VCaP (cell line): ENCODE measurements around the gene MTCL1.

Experiments
- H3K27ac ChIP-seq: fragments of 450-650 bp; 2 replicates; pipeline ENCODE4 v1.5.1; 2017
- TF ChIP-seq, protein P1 (sequence below): fragments of 450-650 bp; conservative IDR thresholded peaks from 2 replicates; pipeline ENCODE4 v1.5.1; 2017; ENCODE audit warnings: mild to moderate bottlenecking, moderate library complexity

The MTCL1 gene

DNA sequence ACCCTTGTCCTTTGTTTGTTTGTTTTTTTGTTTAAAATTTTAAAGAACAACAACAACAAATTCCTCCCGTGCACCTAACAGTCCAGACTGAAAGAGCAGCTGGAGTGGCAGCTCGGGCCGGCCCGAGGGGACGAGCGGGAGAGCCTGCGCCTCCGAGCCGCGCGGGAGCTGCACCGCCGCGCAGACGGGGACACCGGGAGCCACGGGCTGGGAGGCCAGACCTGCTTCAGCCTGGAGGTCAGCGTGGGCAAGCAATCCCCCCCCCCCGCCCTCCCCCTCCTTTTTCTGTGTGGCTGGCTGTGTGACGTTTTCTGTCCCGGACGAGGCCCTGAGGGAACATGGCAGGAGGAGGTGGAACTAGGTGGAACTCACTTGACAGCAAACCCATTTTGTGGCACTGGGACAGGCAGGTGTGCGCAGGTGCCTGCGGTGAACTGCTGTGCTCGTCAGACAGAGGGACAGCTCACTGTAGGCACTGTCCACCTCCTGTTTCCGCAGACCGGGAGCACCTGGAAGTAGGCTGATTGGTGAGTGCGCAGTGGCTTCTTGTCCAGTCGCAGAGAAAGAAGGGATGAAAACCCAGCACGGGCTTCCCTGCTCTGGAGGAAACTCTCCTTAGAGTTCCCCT is 80.6 kb downstream of the MTCL1 start:
- H3K27ac ChIP-seq = no peak overlapping the region
- TF ChIP-seq, protein P1, sequence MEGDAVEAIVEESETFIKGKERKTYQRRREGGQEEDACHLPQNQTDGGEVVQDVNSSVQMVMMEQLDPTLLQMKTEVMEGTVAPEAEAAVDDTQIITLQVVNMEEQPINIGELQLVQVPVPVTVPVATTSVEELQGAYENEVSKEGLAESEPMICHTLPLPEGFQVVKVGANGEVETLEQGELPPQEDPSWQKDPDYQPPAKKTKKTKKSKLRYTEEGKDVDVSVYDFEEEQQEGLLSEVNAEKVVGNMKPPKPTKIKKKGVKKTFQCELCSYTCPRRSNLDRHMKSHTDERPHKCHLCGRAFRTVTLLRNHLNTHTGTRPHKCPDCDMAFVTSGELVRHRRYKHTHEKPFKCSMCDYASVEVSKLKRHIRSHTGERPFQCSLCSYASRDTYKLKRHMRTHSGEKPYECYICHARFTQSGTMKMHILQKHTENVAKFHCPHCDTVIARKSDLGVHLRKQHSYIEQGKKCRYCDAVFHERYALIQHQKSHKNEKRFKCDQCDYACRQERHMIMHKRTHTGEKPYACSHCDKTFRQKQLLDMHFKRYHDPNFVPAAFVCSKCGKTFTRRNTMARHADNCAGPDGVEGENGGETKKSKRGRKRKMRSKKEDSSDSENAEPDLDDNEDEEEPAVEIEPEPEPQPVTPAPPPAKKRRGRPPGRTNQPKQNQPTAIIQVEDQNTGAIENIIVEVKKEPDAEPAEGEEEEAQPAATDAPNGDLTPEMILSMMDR = no peak

DNA sequence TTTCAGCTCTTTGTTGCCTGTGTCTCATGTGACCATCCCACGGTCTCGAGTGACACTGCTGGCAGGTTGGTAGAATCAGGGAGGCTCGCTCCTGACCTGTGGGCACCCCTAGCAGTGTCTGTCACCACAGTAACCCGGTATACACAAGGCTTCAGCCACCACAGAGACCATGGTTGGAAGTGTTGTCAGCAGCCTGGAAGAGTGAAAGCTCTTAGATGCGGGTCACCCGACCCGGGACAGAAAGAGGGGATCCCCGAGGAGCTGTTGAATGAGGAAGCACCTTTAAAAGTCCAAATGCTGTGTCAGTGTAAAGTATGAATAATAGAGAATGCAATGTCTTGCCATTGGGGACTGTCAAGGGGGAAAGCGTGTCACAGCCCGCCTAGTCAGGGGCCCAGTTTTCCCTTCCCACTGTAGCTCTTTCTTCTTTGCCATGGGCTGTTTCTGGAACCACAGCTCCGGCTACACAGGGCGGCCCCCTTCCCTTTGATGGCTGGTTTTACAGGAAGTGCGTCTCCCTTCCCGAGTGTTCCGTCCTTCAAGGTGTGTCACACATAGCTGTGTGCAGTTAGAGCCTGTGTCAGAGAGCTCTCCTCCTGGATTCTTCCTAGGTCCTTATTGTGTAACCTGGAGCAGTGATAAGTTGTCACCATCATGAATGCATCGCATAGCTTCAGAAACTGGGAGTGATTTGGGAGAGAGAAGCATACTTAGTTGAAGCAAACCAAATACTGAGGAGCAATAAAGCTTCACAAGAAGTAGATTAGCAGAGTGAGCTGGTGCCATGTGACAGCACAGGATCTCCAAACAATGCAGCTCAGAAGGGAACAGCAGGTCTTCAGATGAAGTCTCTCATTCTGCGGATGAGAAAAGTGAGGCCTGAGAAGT is 81.4 kb downstream of the MTCL1 start:
- H3K27ac ChIP-seq = no peak overlapping the region
- TF ChIP-seq, protein P1 = no peak

DNA sequence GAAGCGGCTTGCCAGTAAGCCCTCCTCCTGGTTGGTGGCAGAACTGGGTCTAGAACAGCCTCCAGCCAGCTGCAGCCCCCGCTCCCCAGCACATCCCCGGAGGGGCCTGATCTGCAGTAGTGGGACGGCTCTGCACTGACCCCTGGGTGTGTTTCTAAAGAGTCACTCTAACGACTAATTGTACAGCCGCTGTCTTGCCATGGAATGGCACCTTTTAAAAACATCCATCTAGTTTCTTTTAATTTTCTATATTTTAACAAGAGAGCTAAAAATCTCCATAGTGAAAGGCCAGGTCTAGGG is 82.0 kb downstream of the MTCL1 start:
- TF ChIP-seq, protein P1 = no peak
- H3K27ac ChIP-seq = no peak overlapping the region

DNA sequence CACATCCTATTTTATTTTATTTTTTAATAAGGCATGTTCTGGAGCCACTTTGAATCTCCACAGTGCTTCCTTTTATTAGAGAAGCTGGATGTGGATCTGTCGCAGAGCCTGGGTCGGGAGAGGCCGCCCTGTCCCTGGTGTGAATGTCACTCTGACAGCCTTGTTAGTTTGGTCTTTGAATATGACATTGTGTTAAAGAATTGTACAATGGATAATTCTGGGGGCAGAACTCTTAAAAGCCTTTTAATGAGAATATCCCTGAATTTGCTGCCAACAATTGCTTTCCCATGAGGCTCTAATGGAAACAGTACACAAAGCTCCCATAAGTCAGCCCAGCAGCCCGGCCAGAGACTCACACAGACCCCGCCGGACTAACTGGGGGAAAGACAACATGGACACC is 82.4 kb downstream of the MTCL1 start:
- no peak overlapping the region for H3K27ac ChIP-seq
- TF ChIP-seq, protein P1 = no peak

DNA sequence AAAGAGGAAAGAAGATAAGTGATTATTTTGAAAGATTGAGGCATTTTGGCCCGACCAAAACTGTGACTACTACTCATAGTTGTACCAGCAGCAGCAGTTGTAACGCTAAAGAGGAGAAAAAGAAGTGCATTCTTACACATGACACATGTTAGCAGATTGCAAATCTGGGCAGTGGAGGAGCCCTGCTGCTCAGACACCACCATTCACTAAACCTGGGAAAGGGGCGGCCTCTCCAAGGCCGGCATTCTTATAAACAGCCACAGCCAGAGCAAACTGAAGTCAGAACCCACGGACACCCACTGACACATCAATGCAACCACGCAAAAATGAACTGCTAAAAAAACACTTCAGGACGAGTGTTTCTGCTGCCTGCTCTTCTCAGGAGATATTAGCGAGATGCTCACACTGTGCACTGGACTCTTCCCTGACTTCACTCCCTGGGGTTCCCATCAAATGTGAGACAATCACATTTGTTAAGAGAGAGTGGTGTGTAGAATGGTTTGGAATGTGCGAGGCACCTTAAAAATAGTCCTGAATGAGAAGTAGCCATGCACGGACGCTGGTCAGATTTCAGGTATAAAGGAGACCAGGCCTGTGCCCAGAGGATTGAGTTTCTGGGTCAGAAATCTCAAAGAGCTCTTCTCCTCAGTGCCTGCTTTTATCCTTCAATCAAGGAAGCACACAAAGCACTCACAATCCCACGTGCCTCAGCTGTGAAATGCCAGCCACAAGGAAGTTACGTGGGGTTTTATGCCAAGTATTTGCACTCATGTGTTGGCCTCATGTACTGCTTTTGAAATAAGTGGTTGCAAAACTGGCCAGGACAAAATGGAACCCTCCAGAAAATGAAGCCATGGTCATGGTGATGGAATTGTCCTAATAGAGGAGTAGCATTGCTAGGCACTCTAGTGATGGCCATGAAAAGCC is 83.4 kb downstream of the MTCL1 start:
- no peak overlapping the region for H3K27ac ChIP-seq
- TF ChIP-seq, protein P1 = no peak

DNA sequence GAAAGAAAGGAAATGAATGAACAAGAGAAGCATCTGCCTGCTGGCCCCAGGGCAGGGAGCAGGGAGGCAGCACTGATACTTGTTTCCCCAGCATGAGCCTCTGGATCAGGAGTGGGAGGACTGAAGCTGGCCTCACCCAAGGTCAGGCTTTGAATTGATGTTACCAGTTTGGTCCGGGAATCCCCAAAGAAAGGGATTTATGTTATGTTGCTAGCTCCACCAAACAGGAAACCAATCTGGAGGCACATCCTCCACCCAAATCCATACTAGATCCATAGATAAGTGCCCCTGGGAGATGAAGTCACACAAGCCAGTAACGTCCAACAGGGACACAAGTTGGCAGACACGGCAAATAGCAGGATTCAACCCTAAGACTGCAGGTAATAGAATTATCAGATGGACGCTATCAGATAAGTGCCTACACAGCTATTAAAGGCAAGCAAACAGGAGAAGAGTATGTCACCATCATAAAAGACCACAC is 85.9 kb downstream of the MTCL1 start:
- TF ChIP-seq, protein P1 = no peak
- no peak overlapping the region for H3K27ac ChIP-seq

DNA sequence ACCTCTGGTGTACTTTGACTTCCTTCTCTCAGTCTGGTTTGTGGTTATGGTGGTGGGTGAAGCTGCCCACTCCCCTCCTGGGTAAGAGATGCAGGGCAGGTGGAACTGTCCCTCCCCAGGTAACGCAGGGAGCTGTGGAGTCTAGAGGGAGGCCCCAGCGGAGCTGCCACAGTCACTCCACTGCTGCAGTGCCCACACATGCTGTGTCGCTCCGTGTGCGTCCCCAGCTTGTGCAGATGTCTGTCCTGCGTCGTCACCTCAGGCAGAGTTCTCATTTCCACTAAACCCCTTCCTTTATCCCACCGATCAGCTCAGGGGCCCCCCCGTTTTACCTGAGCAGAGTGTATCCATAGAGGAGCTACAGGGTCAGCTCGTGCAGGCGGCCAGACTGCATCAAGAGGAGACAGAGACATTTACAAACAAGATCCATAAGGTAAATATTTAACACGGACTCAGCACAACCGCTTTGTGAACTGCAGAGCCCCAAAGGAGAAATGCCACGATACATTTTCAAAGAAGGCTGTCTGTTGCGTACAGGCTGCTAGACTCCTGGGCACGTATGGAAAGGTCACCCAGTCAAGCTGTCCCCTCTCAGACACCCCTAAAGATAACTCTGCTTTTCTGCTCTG is 87.4 kb downstream of the MTCL1 start:
- no peak overlapping the region for H3K27ac ChIP-seq
- TF ChIP-seq, protein P1 = no peak
